Activated CD4-positive, alpha-beta T cell treated with anti-CD3 and anti-CD28 coated beads for 24 hours (primary cell): ENCODE results near the gene SASH3.
"Not testable (repeated sequence)": the region's sequence is repeated elsewhere in the genome, so short reads cannot be mapped to it uniquely, and the experiment has no call there.

Experiments used
- DNase-seq, 2 donors: peaks; one replicate each; pipeline ENCODE4 v3.0.0-alpha.2; 2020; ENCODE audit warnings: low read depth in 2 of 2

SASH3 gene

GRCh38 chrX:129779747-129780146, at the start of gene SASH3:
Gene SASH3 (plus strand): TSS chrX:129779949. CDS start chrX:129780098, 149 bp downstream.
- peak in 1 of 2 donors; percentile 44 for DNase-seq

GRCh38 chrX:129731228-129731627, 48.5 kb upstream of the SASH3 start:
- no peak for DNase-seq

- DNase-seq, result no peak
Observed at GRCh38 chrX:129732857-129733256, 46.9 kb upstream of the SASH3 start.

- no peak for DNase-seq
Observed at GRCh38 chrX:129733335-129733734, 46.4 kb upstream of the SASH3 start.

- no peak for DNase-seq
Observed at GRCh38 chrX:129736491-129736890, 43.3 kb upstream of the SASH3 start.

GRCh38 chrX:129737916-129738315, 41.8 kb upstream of the SASH3 start:
- DNase-seq, result no peak

GRCh38 chrX:129738466-129739308, 41.1 kb upstream of the SASH3 start, which contains the start of gene XPNPEP2:
Gene XPNPEP2 (plus strand): TSS chrX:129738979. CDS start chrX:129739214, 235 bp downstream.
- no peak for DNase-seq

- no peak for DNase-seq
Observed at GRCh38 chrX:129739578-129739977, 40.2 kb upstream of the SASH3 start.

GRCh38 chrX:129741880-129742758, 37.6 kb upstream of the SASH3 start:
- no peak for DNase-seq

GRCh38 chrX:129742759-129743152, 37.0 kb upstream of the SASH3 start:
- DNase-seq, result not testable (repeated sequence)

GRCh38 chrX:129743821-129744220, 35.9 kb upstream of the SASH3 start:
- DNase-seq, result no peak

GRCh38 chrX:129744861-129745321, 34.9 kb upstream of the SASH3 start:
- no peak for DNase-seq

GRCh38 chrX:129746557-129747470, 32.9 kb upstream of the SASH3 start:
- no peak for DNase-seq

- no peak for DNase-seq
Observed at GRCh38 chrX:129747533-129747932, 32.2 kb upstream of the SASH3 start.

- no peak for DNase-seq
Observed at GRCh38 chrX:129748305-129748704, 31.4 kb upstream of the SASH3 start.

GRCh38 chrX:129749069-129749468, 30.7 kb upstream of the SASH3 start:
- DNase-seq, result no peak

GRCh38 chrX:129750971-129751370, 28.8 kb upstream of the SASH3 start:
- DNase-seq, result no peak

- DNase-seq, result no peak
Observed at GRCh38 chrX:129754056-129755024, 25.4 kb upstream of the SASH3 start.

GRCh38 chrX:129755779-129756650, 23.7 kb upstream of the SASH3 start:
- DNase-seq, result no peak
